K562 (cell line): ENCODE results near the gene NCAPD2. TPM values are rescaled to one million over a fixed set of nuclear protein-coding genes. Genes with fewer than 3 reads are reported as not detected.

Source experiments
- BACH1 ChIP-seq: fragments of 200-800 bp; sonication (Bioruptor generic); IDR thresholded peaks from 2 replicates; pipeline ENCODE4 v1.6.1; 2016; ENCODE audit warnings: missing genetic modification characterization, missing compliant biosample characterization
- BRF1 ChIP-seq: IDR thresholded peaks from 3 replicates; pipeline ENCODE4 v1.6.1; 2011; ENCODE audit warnings: borderline replicate concordance, mild to moderate bottlenecking; ENCODE audit not compliant: insufficient read length; ENCODE audit errors: extremely low read depth
- CBX8 ChIP-seq: fragments of 200-600 bp; sonication (generic); IDR thresholded peaks from 2 replicates; pipeline ENCODE4 v1.6.1; 2012; ENCODE audit warnings: borderline replicate concordance, mixed run types, low read depth, mild to moderate bottlenecking, moderate library complexity, mixed read lengths, low read length, control low read depth, inconsistent platforms; ENCODE audit not compliant: poor library complexity, severe bottlenecking; ENCODE audit errors: extremely low read depth
- CLOCK ChIP-seq: fragments of 250-450 bp; sonication (Bioruptor Pico); IDR thresholded peaks from 2 replicates; pipeline ENCODE4 v1.4.0; 2020; ENCODE audit warnings: mild to moderate bottlenecking, moderate library complexity, borderline replicate concordance
- CREB5 ChIP-seq: fragments of 250-450 bp; sonication (Bioruptor Pico); IDR thresholded peaks from 2 replicates; pipeline ENCODE4 v1.5.0; 2020; ENCODE audit warnings: mild to moderate bottlenecking
- ELF2 ChIP-seq: fragments of 250-450 bp; sonication (Bioruptor Pico); IDR thresholded peaks from 2 replicates; pipeline ENCODE4 v1.5.0; 2021; ENCODE audit warnings: mild to moderate bottlenecking
- ELK3 ChIP-seq: fragments of 450-650 bp; formaldehyde crosslinking; IDR thresholded peaks from 2 replicates; pipeline ENCODE4 v1.4.0; 2020; ENCODE audit warnings: mild to moderate bottlenecking
- HINFP ChIP-seq: fragments of 450-650 bp; conservative IDR thresholded peaks from 2 replicates; pipeline ENCODE4 v1.6.1; 2016; ENCODE audit warnings: missing genetic modification characterization, low read depth, mild to moderate bottlenecking, control low read depth, missing compliant biosample characterization
- ID3 ChIP-seq, 2 experiments: fragments of 250-450 bp in 1 of 2; fragments of 450-650 bp in 1 of 2; sonication (Bioruptor Pico) in 1 of 2; IDR thresholded peaks; 2 replicates each; pipeline versions ENCODE4 v1.6.1 to v1.8.0; 2016 to 2021; ENCODE audit warnings: mild to moderate bottlenecking in 2 of 2, moderate library complexity in 2 of 2, missing compliant biosample characterization in 1 of 2, missing genetic modification characterization in 1 of 2
- PPARD ChIP-seq: fragments of 250-450 bp; sonication (Bioruptor Pico); IDR thresholded peaks from 2 replicates; pipeline ENCODE4 v1.8.0; 2022; ENCODE audit warnings: inconsistent platforms, mild to moderate bottlenecking, moderate library complexity
- PRDM10 ChIP-seq: fragments of 450-650 bp; IDR thresholded peaks from 2 replicates; pipeline ENCODE4 v1.6.1; 2018; ENCODE audit not compliant: partially characterized antibody
- RBM22 ChIP-seq: fragments of 200-400 bp; formaldehyde crosslinking; IDR thresholded peaks from 2 replicates; pipeline ENCODE4 v1.6.1; 2018; ENCODE audit warnings: low read length, low read depth; ENCODE audit not compliant: poor library complexity, severe bottlenecking
- SIRT6 ChIP-seq: IDR thresholded peaks from one replicate; pipeline ENCODE4 v1.6.1; 2012; ENCODE audit warnings: low read depth, mild to moderate bottlenecking, control low read depth, inconsistent platforms, low read length, moderate library complexity
- ZNF354B ChIP-seq: fragments of 250-450 bp; sonication (Bioruptor Pico); IDR thresholded peaks from 2 replicates; pipeline ENCODE4 v1.4.0; 2020
- polyA plus RNA-seq, 8 experiments: library from polyadenylated mRNA; depleted of rRNA in 4 of 8; stranded (reverse) in 5 of 8; unstranded in 3 of 8; fragments of >200 nt; fragmentation: Nextera tagmentation in 2 of 8; fragmentation: Illumina TruSeq in 1 of 8; extraction: Ambion mirVana in 2 of 8; extraction: Trizol in 1 of 8; gene quantifications; 2 replicates each; pipeline versions ENCODE4 v1.2.1 to v1.2.3, GENCODE V29; 2011 to 2014; ENCODE audit warnings: inconsistent platforms in 1 of 8, missing spikeins in 1 of 8
- total RNA-seq, 7 experiments: library from RNA; depleted of rRNA in 6 of 7; stranded (reverse); fragments of >200 nt in 6 of 7; fragmentation: Illumina TruSeq in 2 of 7; extraction: Trizol in 2 of 7; gene quantifications; 2 replicates each; pipeline versions ENCODE4 v1.2.1 to v1.2.3, GENCODE V29; 2011 to 2021; ENCODE audit warnings: low replicate concordance in 1 of 7

The NCAPD2 gene
- total and polyA plus RNA-seq, 9 of the 15 experiments (the other 6 are each of a cell fraction or from before 2014, with no cell fraction given) = 16.9 to 93.7 (median 68.3) TPM

GRCh38 chr12:6533923-6534694 lies 40.2 kb downstream of the NCAPD2 start, which contains the start of gene GAPDH (continued):
- TF ChIP-seq CLOCK (CRISPR knock-in tag) (no peak), CBX8 (no peak), ELF2 (CRISPR knock-in tag) (no peak), PPARD (CRISPR knock-in tag) (no peak), ZNF354B (no peak), HINFP (tag) (no peak), ELK3 (no peak), CREB5 (CRISPR knock-in tag) (no peak), BRF1 (no peak), SIRT6 (no peak), PRDM10 (peak; percentile 82), RBM22 (no peak), ID3 (CRISPR knock-in tag; IDR thresholded peaks at IDR 0.05) (no peak), ID3 (tag; IDR thresholded peaks at IDR 0.05) (no peak), BACH1 (tag) (no peak)
